Esophagus muscularis mucosa (tissue), 4 donors: ENCODE results near the gene SPHK1. TPM values are rescaled to one million over a fixed set of nuclear protein-coding genes. Genes with fewer than 3 reads are reported as not detected.

Source experiments
- DNase-seq: peaks from one replicate; pipeline ENCODE4 v3.0.0-alpha.2; 2017; ENCODE audit errors: extremely low spot score
- H3K27ac ChIP-seq, 4 donors: fragments of 200-600 bp; sonication (generic); replicated peaks in 1 of 4; 1 replicate in 3 of 4; 2 replicates in 1 of 4; pipeline ENCODE4 v1.5.1; 2016 to 2019; ENCODE audit warnings: mild to moderate bottlenecking in 1 of 4
- H3K27me3 ChIP-seq, 4 donors: fragments of 200-600 bp; sonication (generic); one replicate each; pipeline versions ENCODE4 v1.5.1 to v1.6.0; 2016 to 2019
- H3K36me3 ChIP-seq, 4 donors: fragments of 200-600 bp; sonication (generic); one replicate each; pipeline ENCODE4 v1.5.1; 2016 to 2019
- H3K4me1 ChIP-seq, 4 donors: fragments of 200-600 bp; sonication (generic); one replicate each; pipeline ENCODE4 v1.5.1; 2016 to 2019
- H3K4me3 ChIP-seq, 4 donors: fragments of 200-600 bp; sonication (generic); 1 replicate in 2 of 4; 2 replicates in 2 of 4; pipeline ENCODE4 v1.5.1; 2016 to 2019; ENCODE audit warnings: mild to moderate bottlenecking in 4 of 4, moderate library complexity in 1 of 4
- H3K9me3 ChIP-seq, 4 donors: fragments of 200-600 bp; sonication (generic); 1 replicate in 3 of 4; 2 replicates in 1 of 4; pipeline ENCODE4 v1.5.1; 2016 to 2019
- EP300 ChIP-seq: sonication (generic); formaldehyde crosslinking; IDR thresholded peaks from one replicate; pipeline ENCODE4 v1.6.1; 2017; ENCODE audit warnings: antibody characterized with exemption
- POLR2A ChIP-seq: fragments of 450-650 bp; IDR thresholded peaks from one replicate; pipeline ENCODE4 v1.6.1; 2017; ENCODE audit warnings: antibody characterized with exemption, moderate library complexity, mild to moderate bottlenecking, low read depth
- POLR2AphosphoS5 ChIP-seq, 2 donors: sonication (generic); formaldehyde crosslinking; IDR thresholded peaks; one replicate each; pipeline ENCODE4 v1.6.1; 2017; ENCODE audit warnings: antibody characterized with exemption in 2 of 2
- WGBS: methylation state at CpG from one replicate; pipeline ENCODE4 v1.1.5; 2018; 5-methylcytosine and 5-hydroxymethylcytosine counted together
- intact Hi-C: fragments of 100-400 bp; cut with DNase I; formaldehyde crosslinking; loops from one replicate; pipeline ENCODE4 v1.15.1; 2023
- total RNA-seq, 4 donors: library from RNA; depleted of rRNA; stranded (reverse); fragments of >200 nt; gene quantifications; one replicate each; pipeline versions ENCODE4 v1.1.0 to v1.2.1, GENCODE V29; 2016
- TF ChIP-seq, protein P1 (sequence below), 3 experiments: fragments of 200-600 bp in 2 of 3; fragments of 450-650 bp in 1 of 3; sonication (generic) in 2 of 3; IDR thresholded peaks; one replicate each; pipeline ENCODE4 v1.5.1; 2017 to 2019; ENCODE audit warnings: antibody characterized with exemption in 3 of 3, mild to moderate bottlenecking in 2 of 3, moderate library complexity in 1 of 3

Gene SPHK1
- total RNA-seq, 4 donors from 2014 or later = 10.8 to 33.8 (median 16.5) TPM

DNA sequence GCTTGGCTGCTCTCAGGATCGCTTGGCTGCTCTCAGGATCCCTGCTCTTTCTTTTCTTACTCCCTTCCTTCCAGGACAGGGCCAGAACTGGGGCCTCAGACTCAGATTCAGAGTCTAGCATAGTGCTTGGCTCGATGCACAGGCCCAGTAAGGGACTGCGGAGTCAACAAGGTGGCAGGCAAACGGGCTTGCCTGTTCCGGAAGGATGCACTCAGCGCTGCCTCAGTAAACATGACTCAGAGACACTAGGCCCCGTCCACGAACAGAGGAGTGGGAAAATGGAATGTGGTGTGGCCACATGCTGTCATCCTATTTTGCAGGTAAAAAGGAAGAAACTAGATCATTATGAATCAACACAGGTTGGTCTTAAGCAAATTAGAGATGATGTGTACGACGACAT, 9.8 kb downstream of the SPHK1 start:
- intact Hi-C loops = loop anchor here (10.0 kb wide), 1 partner anchor 269 kb away; no protein-coding TSS in a partner anchor
- peaks cover 17 to 93% (median 81%) of the 10 kb centered on the region in 4 donors for H3K36me3 ChIP-seq
- 87% methylated on average over 10 of the region's 10 CpGs for WGBS

DNA sequence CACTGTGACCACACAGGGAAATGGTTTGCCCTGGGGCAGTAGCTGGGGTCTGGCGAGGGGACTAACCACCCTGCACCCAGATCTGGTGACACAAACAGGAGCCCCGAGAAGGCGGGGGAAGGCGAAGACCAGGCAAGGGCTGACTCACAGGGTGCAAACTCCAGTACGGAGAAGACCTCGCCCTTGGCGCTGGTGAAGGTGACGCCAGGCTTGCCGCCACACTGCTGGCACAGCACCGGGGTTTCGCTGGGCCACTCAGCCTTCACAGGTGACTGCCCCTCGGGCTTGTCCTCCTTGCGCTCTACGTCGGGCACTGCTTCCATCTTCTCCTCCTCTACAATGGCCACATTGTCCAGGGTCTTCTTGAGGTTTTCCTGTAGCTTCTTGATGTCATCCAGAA, 11.6 kb downstream of the SPHK1 start:
- DNase-seq = no peak
- intact Hi-C loops = loop anchor here (10.0 kb wide), 1 partner anchor 271 kb away; no protein-coding TSS in a partner anchor
- WGBS = 93% methylated on average over 11 of the region's 15 CpGs
- peaks cover 34 to 99% (median 89%) of the 10 kb centered on the region in 4 donors for H3K36me3 ChIP-seq
- TF ChIP-seq EP300 = no peak
- H3K4me1 ChIP-seq = peaks cover 0 to 5% (median 4%) of the 10 kb centered on the region in 4 donors
- no peak overlapping the region for H3K4me3 ChIP-seq
- no peaks in the 10 kb centered on the region for H3K9me3 ChIP-seq
- H3K27ac ChIP-seq = no peak overlapping the region
- H3K27me3 ChIP-seq = no peaks in the 10 kb centered on the region

More for the DNA sequence above, 9.8 kb downstream of the SPHK1 start:
- no peak for DNase-seq
- H3K9me3 ChIP-seq = no peaks in the 10 kb centered on the region
- H3K4me1 ChIP-seq = peaks cover 4 to 9% (median 6%) of the 10 kb centered on the region in 4 donors
- TF ChIP-seq EP300 (no peak), POLR2A (no peak), POLR2AphosphoS5 (IDR thresholded peaks at IDR 0.05) (no peak)
- TF ChIP-seq, protein P1, sequence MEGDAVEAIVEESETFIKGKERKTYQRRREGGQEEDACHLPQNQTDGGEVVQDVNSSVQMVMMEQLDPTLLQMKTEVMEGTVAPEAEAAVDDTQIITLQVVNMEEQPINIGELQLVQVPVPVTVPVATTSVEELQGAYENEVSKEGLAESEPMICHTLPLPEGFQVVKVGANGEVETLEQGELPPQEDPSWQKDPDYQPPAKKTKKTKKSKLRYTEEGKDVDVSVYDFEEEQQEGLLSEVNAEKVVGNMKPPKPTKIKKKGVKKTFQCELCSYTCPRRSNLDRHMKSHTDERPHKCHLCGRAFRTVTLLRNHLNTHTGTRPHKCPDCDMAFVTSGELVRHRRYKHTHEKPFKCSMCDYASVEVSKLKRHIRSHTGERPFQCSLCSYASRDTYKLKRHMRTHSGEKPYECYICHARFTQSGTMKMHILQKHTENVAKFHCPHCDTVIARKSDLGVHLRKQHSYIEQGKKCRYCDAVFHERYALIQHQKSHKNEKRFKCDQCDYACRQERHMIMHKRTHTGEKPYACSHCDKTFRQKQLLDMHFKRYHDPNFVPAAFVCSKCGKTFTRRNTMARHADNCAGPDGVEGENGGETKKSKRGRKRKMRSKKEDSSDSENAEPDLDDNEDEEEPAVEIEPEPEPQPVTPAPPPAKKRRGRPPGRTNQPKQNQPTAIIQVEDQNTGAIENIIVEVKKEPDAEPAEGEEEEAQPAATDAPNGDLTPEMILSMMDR (IDR thresholded peaks at IDR 0.05) = no peak
- no peaks in the 10 kb centered on the region for H3K27me3 ChIP-seq
- no peak overlapping the region for H3K4me3 ChIP-seq
- no peak overlapping the region for H3K27ac ChIP-seq

DNA sequence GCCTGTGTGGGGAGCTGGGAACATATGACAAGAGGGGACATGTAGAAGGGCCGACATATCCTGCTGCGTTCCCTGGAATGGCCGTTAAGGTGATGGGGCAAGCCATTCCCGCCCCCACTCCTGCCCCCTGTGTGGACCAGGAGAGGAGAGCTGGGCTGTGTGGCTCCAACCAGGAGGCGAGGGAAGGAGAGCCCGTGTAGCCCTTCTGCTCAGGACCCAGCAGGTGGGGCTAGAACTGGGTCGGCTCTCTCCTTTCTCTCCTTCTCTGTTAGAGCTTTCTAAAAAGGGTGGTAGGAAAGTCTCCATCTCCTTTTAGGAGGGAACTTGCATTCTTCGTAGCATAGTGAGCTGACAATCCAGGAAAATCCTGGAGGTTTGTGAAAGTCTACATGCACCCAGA, 12.8 kb downstream of the SPHK1 start:
- Histone ChIP-seq H3K36me3 (peaks cover 45 to 99% (median 89%) of the 10 kb centered on the region in 4 donors), H3K4me3 (no peak overlapping the region), H3K4me1 (peaks cover 0 to 5% (median 4%) of the 10 kb centered on the region in 4 donors), H3K27me3 (no peaks in the 10 kb centered on the region), H3K27ac (no peak overlapping the region), H3K9me3 (no peaks in the 10 kb centered on the region)
- intact Hi-C loops = loop anchor here (10.0 kb wide), 1 partner anchor 272 kb away; no protein-coding TSS in a partner anchor
- WGBS = 82% methylated on average over 8 of the region's 8 CpGs
- no peak for DNase-seq
- TF ChIP-seq, protein P1 (IDR thresholded peaks at IDR 0.05) = no peak
- no peak for TF ChIP-seq EP300
- no peak for TF ChIP-seq POLR2A
- TF ChIP-seq POLR2AphosphoS5 (IDR thresholded peaks at IDR 0.05) = no peak

DNA sequence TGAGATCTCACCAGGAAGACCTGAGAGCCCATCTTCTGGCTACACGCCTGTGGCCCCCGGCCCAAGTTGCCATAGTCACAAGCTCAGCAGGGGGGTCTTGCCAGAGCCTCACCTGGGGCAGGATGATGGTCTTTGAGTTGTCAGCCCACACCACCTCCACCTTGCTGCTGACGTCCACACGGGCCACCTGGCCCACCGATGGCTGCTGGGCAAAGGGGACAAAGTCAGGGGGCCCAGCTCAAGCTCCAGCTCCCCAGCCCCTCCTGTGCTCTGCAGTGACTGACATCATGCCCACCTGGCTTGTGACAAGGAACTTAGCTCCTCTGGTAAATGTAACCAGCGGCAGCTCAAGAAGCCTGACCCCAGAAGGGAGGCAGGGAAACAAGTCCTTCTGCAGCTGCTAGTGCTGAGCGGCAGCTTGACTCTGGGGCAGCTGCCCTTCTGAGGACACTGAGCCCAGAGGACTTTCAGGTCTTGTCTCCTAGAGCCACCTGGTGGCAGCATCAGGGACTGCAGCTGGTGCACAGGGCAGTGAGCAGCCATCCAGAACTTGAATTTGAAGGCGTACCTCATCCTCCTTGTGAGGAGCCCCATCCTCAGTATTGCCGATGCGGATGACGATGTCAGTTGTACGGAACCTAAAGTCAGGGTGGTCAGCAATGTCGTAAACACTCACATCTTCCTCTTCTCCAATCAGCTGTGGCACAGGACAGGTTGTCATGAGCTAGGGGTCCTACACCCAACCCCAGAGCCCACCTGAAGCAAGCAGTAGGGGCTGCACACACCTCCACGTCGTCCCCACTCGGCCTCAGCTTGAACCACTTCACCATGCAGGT, 13.5 kb downstream of the SPHK1 start:
- peak; percentile 97 for DNase-seq
- Histone ChIP-seq H3K4me1 (peaks cover 0 to 5% (median 4%) of the 10 kb centered on the region in 4 donors), H3K9me3 (no peaks in the 10 kb centered on the region), H3K36me3 (peaks cover 48 to 100% (median 93%) of the 10 kb centered on the region in 4 donors), H3K27me3 (no peaks in the 10 kb centered on the region), H3K27ac (no peak overlapping the region), H3K4me3 (no peak overlapping the region)
- intact Hi-C loops = loop anchor here (2.0 to 10.0 kb wide), 2 partner anchors 93 to 273 kb away; no protein-coding TSS in a partner anchor
- 59% methylated on average over 15 of the region's 16 CpGs for WGBS
- TF ChIP-seq, protein P1 (IDR thresholded peaks at IDR 0.05) = peak; percentile 95 to 99 (median 98)
- TF ChIP-seq EP300 (no peak), POLR2AphosphoS5 (IDR thresholded peaks at IDR 0.05) (peak in 1 of 2 donors; percentile 44)

DNA sequence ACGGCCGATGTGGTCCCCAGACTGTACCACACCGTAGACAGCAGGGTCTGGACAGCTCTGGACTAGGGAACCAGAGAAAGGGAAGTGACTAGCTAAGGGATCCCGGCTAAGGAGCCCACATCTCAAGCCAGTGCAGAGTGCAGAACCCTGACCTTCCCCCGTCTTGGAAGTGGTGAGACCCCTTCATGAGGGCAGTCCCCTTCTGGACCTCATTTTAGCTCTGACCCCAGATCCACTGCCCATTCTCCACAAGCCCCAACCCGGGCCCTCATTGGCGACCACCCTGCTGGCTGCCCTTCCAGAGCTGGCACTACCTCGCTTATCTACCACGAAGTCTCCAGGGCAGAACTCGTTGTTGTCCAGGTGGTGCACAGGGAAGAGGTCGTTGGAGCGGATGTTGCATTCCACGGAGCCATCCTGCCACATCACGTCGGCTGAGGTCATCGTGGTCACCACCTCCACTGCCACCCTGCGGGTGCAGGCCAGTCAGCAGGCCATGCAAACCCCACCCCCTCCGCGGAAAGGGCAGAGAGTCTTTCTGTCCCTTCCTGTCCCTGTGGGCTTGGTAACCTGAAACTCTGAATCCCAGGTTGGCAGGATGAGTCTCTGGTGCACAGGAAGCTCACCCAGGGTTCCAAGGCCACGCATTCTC, 14.2 kb downstream of the SPHK1 start:
- intact Hi-C loops = loop anchor here (2.0 to 10.0 kb wide), 2 partner anchors 94 to 274 kb away; no protein-coding TSS in a partner anchor
- peaks cover 48 to 100% (median 93%) of the 10 kb centered on the region in 4 donors for H3K36me3 ChIP-seq
- 77% methylated on average over 20 of the region's 20 CpGs for WGBS
- H3K27me3 ChIP-seq = no peaks in the 10 kb centered on the region
- peaks cover 0 to 5% (median 4%) of the 10 kb centered on the region in 4 donors for H3K4me1 ChIP-seq
- H3K9me3 ChIP-seq = no peaks in the 10 kb centered on the region
- TF ChIP-seq EP300 (no peak), POLR2AphosphoS5 (IDR thresholded peaks at IDR 0.05) (no peak)
- no peak overlapping the region for H3K4me3 ChIP-seq
- H3K27ac ChIP-seq = no peak overlapping the region
- no peak for DNase-seq
